Vagina (tissue), 2 donors: ENCODE data around the gene COL16A1.

Source experiments
- CTCF ChIP-seq, 3 experiments: fragments of 450-650 bp in 2 of 3; fragments of 200-600 bp in 1 of 3; sonication (generic) in 1 of 3; IDR thresholded peaks; one replicate each; pipeline ENCODE4 v1.5.1; 2017 to 2019; ENCODE audit warnings: antibody characterized with exemption in 3 of 3, mild to moderate bottlenecking in 2 of 3, moderate library complexity in 2 of 3
- POLR2A ChIP-seq, 2 donors: fragments of 450-650 bp; IDR thresholded peaks; one replicate each; pipeline ENCODE4 v1.6.1; 2017; ENCODE audit warnings: antibody characterized with exemption in 2 of 2, mild to moderate bottlenecking in 2 of 2, moderate library complexity in 2 of 2
- POLR2AphosphoS5 ChIP-seq, 2 donors: sonication (generic); formaldehyde crosslinking; IDR thresholded peaks; one replicate each; pipeline ENCODE4 v1.9.0; 2017; ENCODE audit warnings: antibody characterized with exemption in 2 of 2, mild to moderate bottlenecking in 2 of 2, low read depth in 1 of 2; ENCODE audit not compliant: insufficient read depth in 1 of 2

GRCh38 chr1:31749785-31750735 is 46.2 kb upstream of the COL16A1 start:
- TF ChIP-seq CTCF (IDR thresholded peaks at IDR 0.05) (no peak), POLR2A (IDR thresholded peaks at IDR 0.05) (no peak), POLR2AphosphoS5 (IDR thresholded peaks at IDR 0.05; ENCODE audit: insufficient read depth in 1 of 2, low read depth in 1 of 2) (no peak)
